Upper lobe of left lung (tissue), 4 donors: ENCODE results near the gene LAYN.

Experiments used
- CTCF ChIP-seq, 6 experiments: fragments of 450-650 bp in 4 of 6; fragments of 200-600 bp in 2 of 6; sonication (generic) in 2 of 6; IDR thresholded peaks; one replicate each; pipeline ENCODE4 v1.5.1; 2016 to 2019; ENCODE audit warnings: antibody characterized with exemption in 6 of 6
- EP300 ChIP-seq, 4 donors: sonication (generic); formaldehyde crosslinking; IDR thresholded peaks; one replicate each; pipeline ENCODE4 v1.5.1; 2017; ENCODE audit warnings: antibody characterized with exemption in 4 of 4, control low read depth in 2 of 4
- POLR2A ChIP-seq, 4 donors: fragments of 450-650 bp; IDR thresholded peaks; one replicate each; pipeline ENCODE4 v1.5.1; 2016 to 2017; ENCODE audit warnings: antibody characterized with exemption in 4 of 4, mild to moderate bottlenecking in 2 of 4
- POLR2AphosphoS5 ChIP-seq, 2 donors: sonication (generic); formaldehyde crosslinking; IDR thresholded peaks; one replicate each; pipeline ENCODE4 v1.5.1; 2017; ENCODE audit warnings: antibody characterized with exemption in 2 of 2

DNA sequence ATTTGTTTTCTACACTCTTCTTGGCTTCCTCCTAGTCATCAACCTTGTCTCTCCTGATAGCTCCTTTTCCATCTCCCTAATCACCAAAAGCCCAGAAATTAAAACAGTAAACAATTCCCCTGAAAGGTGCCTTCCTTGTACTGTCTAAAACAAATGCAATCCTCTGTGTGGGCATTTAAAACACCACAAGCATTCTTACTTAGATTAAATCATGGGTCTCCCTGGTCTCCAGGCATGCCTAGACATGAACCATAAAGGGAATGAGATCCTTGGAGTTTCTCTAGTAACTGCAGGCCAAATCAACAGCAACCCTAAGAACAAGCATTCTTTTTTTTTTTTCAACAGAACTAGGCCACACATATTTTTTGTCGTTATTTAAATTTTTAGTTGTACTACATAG lies 30.2 kb upstream of the LAYN start:
- TF ChIP-seq POLR2AphosphoS5 (IDR thresholded peaks at IDR 0.05) = no peak
- no peak for TF ChIP-seq CTCF (IDR thresholded peaks at IDR 0.05)
- no peak for TF ChIP-seq POLR2A (IDR thresholded peaks at IDR 0.05)
- TF ChIP-seq EP300 (IDR thresholded peaks at IDR 0.05) = no peak
